Right lobe of liver (tissue), 4 donors: Measurements from ENCODE around the gene ASNS.

Source experiments
- POLR2A ChIP-seq: fragments of 450-650 bp; IDR thresholded peaks from one replicate; pipeline ENCODE4 v1.6.1; 2017; ENCODE audit warnings: antibody characterized with exemption, mild to moderate bottlenecking
- TF ChIP-seq, protein P1 (sequence below), 4 donors: fragments of 200-600 bp in 3 of 4; fragments of 450-650 bp in 1 of 4; IDR thresholded peaks; one replicate each; pipeline versions ENCODE4 v1.5.1 to v1.8.0; 2016 to 2022; ENCODE audit warnings: antibody characterized with exemption in 4 of 4, mild to moderate bottlenecking in 2 of 4
- donor health status: DM: no; HTN: no; CAD: no.
- donor health status: DM: no; HTN: no; CAD: no.
- donor health status: DM: no; HTN: yes; CAD: no.

DNA sequence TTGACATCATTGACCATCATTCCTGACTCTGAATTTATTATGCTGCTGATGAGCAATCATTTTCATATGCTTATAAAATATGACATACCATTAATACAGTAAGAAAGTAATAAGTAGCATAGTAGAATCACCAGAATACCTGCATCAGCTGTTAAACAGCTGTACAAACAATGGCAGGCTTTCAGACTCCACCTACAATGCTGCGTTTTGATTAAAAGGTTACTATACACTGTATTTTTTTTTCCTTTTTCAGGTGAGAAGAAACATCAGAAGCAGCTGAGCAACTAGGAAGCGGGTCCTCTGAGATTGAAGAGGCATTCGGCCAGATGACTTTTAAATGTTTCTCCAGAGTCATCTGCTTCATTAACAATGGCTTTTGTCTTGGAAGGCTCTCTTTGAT lies 7.1 kb downstream of the ASNS start:
- TF ChIP-seq, protein P1, sequence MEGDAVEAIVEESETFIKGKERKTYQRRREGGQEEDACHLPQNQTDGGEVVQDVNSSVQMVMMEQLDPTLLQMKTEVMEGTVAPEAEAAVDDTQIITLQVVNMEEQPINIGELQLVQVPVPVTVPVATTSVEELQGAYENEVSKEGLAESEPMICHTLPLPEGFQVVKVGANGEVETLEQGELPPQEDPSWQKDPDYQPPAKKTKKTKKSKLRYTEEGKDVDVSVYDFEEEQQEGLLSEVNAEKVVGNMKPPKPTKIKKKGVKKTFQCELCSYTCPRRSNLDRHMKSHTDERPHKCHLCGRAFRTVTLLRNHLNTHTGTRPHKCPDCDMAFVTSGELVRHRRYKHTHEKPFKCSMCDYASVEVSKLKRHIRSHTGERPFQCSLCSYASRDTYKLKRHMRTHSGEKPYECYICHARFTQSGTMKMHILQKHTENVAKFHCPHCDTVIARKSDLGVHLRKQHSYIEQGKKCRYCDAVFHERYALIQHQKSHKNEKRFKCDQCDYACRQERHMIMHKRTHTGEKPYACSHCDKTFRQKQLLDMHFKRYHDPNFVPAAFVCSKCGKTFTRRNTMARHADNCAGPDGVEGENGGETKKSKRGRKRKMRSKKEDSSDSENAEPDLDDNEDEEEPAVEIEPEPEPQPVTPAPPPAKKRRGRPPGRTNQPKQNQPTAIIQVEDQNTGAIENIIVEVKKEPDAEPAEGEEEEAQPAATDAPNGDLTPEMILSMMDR (IDR thresholded peaks at IDR 0.05), result no peak
- no peak for TF ChIP-seq POLR2A
